ENCODE measurements around the gene DYNC1I1.

The DYNC1I1 gene

GRCh38 chr7:95793658-95794057 lies 21.3 kb downstream of the DYNC1I1 start:
- DNase-seq (ENCODE audit: low read depth) = no peak

- DNase-seq (ENCODE audit: low read depth) = no peak
Observed at GRCh38 chr7:95794917-95795515, 22.7 kb downstream of the DYNC1I1 start.

GRCh38 chr7:95796617-95797016 lies 24.3 kb downstream of the DYNC1I1 start:
- DNase-seq (ENCODE audit: low read depth) = no peak

GRCh38 chr7:95798401-95798930 lies 26.1 kb downstream of the DYNC1I1 start:
- no peak for DNase-seq (ENCODE audit: low read depth)

- no peak for DNase-seq (ENCODE audit: low read depth)
Observed at GRCh38 chr7:95800787-95801186, 28.4 kb downstream of the DYNC1I1 start.

GRCh38 chr7:95802270-95802669 lies 29.9 kb downstream of the DYNC1I1 start:
- DNase-seq (ENCODE audit: low read depth) = no peak

GRCh38 chr7:95804052-95804451 lies 31.7 kb downstream of the DYNC1I1 start:
- no peak for DNase-seq (ENCODE audit: low read depth)

GRCh38 chr7:95805909-95806308 lies 33.6 kb downstream of the DYNC1I1 start:
- no peak for DNase-seq (ENCODE audit: low read depth)

GRCh38 chr7:95808396-95808795 lies 36.0 kb downstream of the DYNC1I1 start:
- no peak for DNase-seq (ENCODE audit: low read depth)

- no peak for DNase-seq (ENCODE audit: low read depth)
Observed at GRCh38 chr7:95811846-95812445, 39.6 kb downstream of the DYNC1I1 start.

- no peak for DNase-seq (ENCODE audit: low read depth)
Observed at GRCh38 chr7:95814721-95815120, 42.4 kb downstream of the DYNC1I1 start.

- no peak for DNase-seq (ENCODE audit: low read depth)
Observed at GRCh38 chr7:95817866-95818640, 45.7 kb downstream of the DYNC1I1 start.

- DNase-seq (ENCODE audit: low read depth) = no peak
Observed at GRCh38 chr7:95820778-95821177, 48.4 kb downstream of the DYNC1I1 start.

- no peak for DNase-seq (ENCODE audit: low read depth)
Observed at GRCh38 chr7:95822717-95823116, 50.4 kb downstream of the DYNC1I1 start.

- no peak for DNase-seq (ENCODE audit: low read depth)
Observed at GRCh38 chr7:95824616-95825015, 52.3 kb downstream of the DYNC1I1 start.

GRCh38 chr7:95828824-95829790 lies 56.8 kb downstream of the DYNC1I1 start:
- no peak for DNase-seq (ENCODE audit: low read depth)

GRCh38 chr7:95840953-95841950 lies 68.9 kb downstream of the DYNC1I1 start:
- no peak for DNase-seq (ENCODE audit: low read depth)

GRCh38 chr7:95843286-95843685 lies 70.9 kb downstream of the DYNC1I1 start:
- no peak for DNase-seq (ENCODE audit: low read depth)

- no peak for DNase-seq (ENCODE audit: low read depth)
Observed at GRCh38 chr7:95845007-95845406, 72.7 kb downstream of the DYNC1I1 start.

- DNase-seq (ENCODE audit: low read depth) = no peak
Observed at GRCh38 chr7:95847061-95847460, 74.7 kb downstream of the DYNC1I1 start.

GRCh38 chr7:95859429-95859828 lies 87.1 kb downstream of the DYNC1I1 start:
- DNase-seq (ENCODE audit: low read depth) = no peak

Data from stimulated activated CD4-positive, alpha-beta T cell treated with anti-CD3 and anti-CD28 coated beads, Interleukin-2, amount 100 ng/mL, for 4 hours (primary cell).